ENCODE data around the gene SLC39A10.

SLC39A10 gene

DNA sequence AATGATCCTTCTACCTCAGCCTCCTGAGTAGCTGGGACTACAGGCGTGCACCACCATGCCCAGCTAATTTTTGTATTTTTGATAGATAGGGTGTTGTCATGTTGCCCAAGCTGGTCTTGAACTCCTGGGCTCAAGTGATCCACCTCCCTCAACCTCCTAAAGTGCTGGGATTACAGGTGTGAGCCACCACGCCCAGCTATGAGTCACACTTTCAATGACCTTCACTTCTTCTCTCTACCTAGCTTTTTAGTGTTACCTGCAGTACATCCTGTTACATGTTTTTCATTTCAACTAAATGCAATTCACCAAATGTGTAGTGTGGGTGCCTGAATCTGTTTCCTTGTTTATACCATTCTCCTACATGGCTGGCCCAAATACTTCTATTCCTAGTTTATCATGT lies 64.0 kb downstream of the SLC39A10 start:
- no peak for DNase-seq (ENCODE audit: low read depth in 1 of 2, low spot score in 1 of 2)

DNA sequence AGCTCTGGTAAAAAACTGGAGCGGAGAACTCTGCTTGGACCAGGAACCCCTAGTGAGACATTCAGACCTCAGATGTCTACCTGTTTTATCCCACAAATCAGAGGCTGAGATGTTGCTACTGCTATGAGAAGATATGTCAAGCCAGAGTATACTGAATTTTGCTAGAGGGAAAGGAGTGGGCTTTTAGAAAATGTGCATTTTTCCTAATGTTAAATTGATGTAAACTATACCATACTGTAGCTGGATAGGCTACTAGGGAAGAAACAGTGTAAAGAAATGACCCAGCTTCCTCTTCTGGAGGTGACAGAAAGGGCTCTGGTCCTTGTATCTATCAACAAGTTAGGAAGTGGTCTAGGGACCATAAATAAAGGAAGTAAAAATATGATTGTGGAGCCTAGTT lies 65.0 kb downstream of the SLC39A10 start:
- DNase-seq (ENCODE audit: low read depth in 1 of 2, low spot score in 1 of 2) = no peak

DNA sequence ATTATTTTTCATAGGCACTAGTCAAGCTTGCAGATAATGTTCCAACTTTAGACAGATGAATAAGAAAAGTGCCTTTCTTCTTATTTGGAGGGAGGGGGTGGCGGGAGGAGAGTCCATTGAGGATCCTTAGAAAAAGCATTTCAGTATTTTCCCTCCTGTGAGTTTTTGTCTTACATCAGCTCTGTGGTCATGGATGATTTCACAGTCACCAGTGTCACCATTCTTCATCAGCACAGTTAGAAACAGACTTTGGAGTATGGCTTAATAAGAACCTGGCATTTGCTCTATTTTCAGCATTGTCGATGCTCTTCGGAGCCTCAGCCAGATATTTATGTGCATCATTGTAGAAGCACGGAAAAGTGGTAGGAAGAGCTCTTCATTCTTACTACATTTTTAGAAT lies 70.1 kb downstream of the SLC39A10 start:
- no peak for DNase-seq (ENCODE audit: low read depth in 1 of 2, low spot score in 1 of 2)

DNA sequence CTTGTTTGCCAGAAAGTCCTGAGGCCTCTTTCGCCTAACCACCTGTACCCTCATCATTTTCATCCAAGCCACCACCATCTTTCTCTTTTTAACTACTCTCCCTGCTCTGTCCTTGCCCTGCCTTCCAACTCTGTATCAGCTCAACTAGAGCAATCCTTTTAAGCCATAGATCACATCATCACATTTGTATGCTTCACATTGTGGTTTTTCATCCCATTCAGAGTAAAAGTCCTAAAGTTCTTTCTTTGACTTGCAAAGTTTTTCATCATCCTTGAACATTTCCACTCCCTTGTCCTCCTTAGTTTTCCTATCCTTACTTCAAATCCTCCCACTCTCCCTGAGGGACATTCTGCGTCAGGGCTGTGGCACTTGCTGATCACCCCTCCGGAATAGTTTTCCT lies 73.9 kb downstream of the SLC39A10 start:
- no peak for DNase-seq (ENCODE audit: low read depth in 1 of 2, low spot score in 1 of 2)

DNA sequence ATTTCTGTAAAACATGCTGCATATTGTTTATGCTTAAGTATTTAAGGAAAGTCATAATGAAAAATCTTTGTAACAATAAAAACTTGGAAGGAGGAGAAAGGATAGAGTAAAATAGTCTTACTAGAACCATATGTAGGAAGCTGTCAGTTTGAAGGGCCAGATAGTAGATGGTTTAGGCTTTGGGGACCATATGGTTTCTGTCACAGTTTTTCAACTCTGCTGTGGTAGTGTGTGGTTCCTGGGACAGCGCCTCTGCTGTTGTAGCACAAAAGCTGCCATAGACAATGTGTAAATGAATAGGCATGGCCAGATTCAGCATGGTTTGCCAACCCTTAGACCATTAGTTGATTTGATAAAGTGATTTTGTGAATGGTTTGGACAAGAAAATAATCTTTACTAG lies 75.5 kb downstream of the SLC39A10 start:
- DNase-seq (ENCODE audit: low read depth in 1 of 2, low spot score in 1 of 2) = no peak

DNA sequence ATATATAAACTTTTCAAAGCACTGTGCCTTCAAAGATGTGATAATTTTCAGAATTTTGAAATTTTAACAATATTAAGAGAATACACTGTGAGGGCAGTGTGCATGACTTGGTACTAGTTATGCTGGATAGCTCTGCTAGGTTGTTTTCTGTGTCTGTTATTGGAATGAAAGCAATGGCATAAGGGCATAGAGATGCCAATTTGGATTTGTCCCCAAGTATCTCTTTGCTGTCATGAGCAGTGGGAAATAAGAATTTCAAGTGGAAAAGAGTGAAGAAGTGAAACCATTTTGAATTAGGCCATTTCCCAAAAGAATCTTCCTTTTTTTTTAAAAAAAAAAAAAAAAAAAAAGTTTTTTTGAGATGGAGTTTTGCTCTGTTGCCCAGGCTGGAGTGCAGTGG lies 76.8 kb downstream of the SLC39A10 start:
- no peak for DNase-seq (ENCODE audit: low read depth in 1 of 2, low spot score in 1 of 2)

DNA sequence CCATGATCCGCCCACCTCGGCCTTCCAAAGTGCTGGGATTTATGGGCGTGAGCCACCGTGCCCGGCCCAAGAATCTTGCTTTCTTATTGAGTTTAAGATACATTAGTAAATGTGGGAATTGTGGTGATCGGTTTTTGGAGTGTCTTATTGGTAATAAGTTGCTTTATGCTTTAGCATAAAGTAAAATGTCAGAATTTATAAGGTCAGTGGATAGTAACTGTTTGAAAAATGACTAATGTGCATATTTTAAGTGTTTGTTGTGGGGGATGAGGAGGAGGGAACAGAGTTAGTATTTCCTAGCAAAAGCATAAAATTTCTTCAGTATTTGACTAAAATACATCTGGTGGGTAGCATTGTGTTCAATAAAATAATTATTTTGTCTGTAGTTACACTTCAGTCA lies 77.4 kb downstream of the SLC39A10 start:
- no peak for DNase-seq (ENCODE audit: low read depth in 1 of 2, low spot score in 1 of 2)

DNA sequence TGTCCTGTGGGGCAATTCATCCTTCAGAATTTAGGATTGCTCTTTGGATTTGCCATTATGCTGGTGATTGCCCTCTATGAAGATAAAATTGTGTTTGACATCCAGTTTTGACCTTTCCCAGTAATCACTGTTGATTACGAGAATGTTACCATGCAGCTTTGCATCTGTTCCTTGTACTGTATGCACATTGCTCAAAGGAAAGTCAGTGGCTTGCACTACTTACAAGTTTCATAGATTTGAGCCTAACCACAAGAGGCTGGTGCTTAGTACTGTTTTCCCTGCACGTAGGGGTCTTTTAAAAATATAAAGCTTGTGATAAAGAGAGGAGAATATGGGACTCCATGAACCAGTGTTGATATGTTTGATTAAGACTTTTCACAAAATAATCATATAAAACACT lies 77.9 kb downstream of the SLC39A10 start:
- DNase-seq (ENCODE audit: low read depth in 1 of 2, low spot score in 1 of 2) = no peak

DNA sequence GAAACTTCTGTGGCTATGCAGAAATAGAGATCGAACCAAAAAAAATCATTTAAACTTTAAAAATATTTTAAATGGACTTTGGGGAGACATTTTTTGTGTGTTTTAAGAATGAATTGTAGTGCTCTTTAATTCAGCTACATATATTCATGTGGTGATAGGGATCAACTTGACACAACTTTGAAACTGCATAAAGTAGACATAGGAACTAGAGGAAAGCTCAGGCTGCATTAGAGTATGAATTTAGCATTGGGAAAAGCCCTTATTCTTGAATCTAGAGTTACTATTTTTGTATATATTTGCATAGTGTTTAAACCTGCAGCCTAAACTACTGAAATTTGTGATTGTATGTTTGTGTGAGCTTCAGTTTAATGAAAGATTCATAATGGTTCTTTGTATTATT lies 78.3 kb downstream of the SLC39A10 start:
- no peak for DNase-seq (ENCODE audit: low read depth in 1 of 2, low spot score in 1 of 2)

DNA sequence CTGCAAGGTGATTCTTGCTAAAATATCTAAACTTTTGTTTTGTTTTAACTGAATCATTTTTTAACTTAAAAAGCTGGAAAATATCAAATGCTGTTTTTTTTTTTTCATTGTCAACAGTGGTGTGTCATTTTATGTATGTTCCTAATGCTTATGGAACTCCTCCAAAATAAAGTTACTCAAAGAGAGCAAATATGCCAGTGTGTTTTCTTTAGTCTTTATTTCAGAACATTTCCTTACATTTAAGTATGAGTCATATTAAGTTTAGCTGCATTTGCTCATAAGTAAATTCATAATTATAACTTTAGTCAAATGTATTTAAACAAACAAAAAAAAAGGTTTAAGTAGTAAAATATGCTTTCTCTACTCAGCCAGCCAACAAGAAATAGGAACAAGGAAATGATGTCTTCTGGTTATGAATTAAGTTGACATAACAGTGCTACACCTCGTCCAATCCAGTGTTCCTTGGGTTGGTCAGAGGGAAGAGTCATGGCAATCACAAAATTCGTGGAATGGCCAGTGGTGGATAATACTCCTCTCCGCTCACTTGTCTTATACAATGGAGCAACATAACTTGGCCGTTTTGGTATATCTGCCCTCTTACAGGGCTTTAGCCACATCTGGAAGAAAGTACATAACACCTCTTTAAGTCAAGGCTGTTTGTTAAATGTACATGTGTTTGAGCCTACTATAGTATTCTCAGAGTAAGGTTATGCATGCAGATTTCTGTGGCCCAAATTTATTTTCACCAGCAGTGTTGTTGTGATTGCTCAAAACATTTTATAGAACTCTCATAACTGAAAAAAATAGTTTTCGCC lies 80.7 kb downstream of the SLC39A10 start:
- DNase-seq (ENCODE audit: low read depth in 1 of 2, low spot score in 1 of 2) = no peak

DNA sequence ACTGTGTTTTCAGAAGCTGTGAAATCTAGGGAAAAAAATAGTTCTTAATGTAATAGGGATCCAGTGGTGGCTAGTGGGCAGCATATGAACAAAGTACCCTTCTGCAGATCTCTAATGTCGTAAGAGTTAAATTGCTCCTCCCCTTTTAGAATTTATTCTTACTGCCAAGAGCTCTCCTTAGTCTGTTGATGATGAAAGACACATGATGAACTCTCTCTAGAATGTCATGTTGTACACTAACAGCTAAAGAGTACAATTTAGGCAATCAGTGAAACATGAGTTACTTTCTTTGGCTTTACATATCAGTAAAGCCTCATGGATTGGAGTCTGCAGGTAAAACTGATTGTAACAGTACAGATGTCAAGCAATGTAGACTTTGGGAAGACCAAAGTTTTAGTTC lies 84.2 kb downstream of the SLC39A10 start:
- no peak for DNase-seq (ENCODE audit: low read depth in 1 of 2, low spot score in 1 of 2)

DNA sequence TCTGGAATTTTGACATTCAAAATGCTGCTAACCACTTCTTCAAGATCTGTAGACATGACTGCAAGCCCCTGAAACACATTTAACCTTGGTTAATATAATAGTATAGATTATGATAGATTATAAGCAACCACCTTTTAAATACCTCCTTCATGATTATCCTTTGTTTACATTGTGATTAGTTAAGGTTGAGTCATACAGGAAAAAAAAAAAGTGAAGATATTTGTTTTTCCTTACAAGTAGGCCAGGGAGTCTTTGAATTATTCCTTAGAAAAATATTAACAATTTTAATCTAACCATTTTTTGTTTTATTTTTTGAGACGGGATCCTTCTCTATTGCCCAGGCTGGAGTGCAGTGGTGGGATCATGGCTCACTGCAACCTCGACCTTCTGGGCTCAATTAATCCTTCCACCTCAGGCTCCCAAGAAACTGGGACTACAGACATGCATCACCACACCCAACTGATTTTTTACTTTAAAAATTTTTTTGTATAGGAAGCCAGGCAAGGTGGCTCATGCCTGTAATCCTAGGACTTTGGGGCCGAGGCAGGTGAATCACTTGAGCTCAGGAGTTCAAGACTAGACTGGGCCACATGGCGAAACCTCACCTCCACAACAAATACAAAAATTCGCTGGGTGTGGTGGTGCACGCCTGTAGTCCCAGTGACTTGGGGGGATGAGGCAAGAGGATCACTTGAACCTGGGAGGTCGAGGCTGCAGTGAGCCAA lies 99.4 kb downstream of the SLC39A10 start:
- DNase-seq (ENCODE audit: low read depth in 1 of 2, low spot score in 1 of 2) = no peak

DNA sequence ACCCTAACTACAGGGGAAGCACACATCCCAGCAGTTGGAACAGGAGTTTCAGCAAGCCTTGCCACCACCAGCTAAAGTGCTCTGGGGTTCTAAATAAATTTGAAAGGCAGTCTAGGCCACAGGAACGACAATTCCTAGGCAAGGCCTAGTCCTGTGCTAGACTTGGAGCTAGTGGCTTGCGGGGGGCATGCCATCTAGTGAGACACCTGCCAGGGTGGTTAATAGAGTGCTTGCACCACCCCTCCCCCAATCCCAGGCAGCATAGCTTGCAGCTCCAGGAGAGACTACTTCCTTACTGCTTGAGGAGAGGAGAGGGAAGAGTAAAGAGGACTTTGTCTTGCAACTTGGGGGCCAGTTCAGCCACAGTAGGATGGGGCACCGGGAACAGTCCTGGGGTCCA lies 101.8 kb downstream of the SLC39A10 start:
- no peak for DNase-seq (ENCODE audit: low read depth in 1 of 2, low spot score in 1 of 2)

DNA sequence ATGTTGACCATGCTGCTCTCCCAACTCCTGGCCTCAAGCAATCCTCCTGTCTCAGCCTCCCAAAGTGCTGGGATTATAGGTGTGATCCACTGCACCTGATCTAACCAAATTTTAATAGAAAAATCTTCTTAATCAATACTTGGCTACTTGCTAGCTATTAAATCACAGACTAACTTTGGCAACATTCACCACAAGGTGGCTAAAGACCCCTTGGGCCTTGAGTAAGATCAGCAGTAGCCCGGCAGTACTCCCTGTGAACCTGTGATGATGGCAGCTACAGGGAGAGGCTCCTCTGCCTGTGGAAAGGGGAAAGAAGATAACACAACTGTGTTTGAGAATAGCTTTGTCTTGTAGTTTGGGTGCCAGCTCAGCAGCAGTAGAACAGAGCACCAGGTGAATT lies 102.9 kb downstream of the SLC39A10 start:
- DNase-seq (ENCODE audit: low read depth in 1 of 2, low spot score in 1 of 2) = no peak

DNA sequence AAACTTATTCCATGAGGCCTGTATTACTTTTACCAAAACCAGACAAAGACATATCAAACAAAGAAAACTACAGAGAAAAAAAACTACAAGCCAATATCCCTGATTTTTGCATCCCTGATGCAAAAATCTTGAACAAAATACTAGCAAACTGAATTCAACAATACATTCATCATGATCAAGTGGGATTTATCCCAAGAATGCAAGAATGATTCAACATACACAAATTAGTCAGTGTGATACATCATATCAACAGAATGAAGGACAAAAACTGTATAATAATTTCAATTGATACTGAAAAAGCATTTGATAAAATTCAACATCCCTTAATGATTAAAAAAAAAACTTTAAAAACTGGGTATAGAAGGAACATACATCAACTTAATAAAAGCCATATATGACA lies 106.8 kb downstream of the SLC39A10 start:
- DNase-seq (ENCODE audit: low read depth in 1 of 2, low spot score in 1 of 2) = no peak

DNA sequence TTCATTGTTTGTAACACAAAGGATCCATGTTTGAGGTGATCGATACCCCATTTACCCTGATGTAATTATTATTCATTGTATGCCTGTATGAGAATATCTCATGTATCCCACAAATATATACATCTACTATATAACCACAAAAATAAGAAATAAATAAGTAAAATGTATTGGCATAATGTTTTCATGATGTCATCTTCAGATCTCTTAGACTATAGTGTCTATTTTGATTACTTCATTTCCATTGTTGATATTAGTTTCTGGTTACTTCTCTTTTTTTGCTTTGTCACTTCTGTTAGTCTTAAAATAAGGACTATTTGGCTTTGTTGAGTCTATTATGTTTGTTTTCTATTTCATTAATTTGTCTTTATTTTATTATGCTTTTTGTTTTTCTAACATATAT lies 109.7 kb downstream of the SLC39A10 start:
- DNase-seq (ENCODE audit: low read depth in 1 of 2, low spot score in 1 of 2) = no peak

DNA sequence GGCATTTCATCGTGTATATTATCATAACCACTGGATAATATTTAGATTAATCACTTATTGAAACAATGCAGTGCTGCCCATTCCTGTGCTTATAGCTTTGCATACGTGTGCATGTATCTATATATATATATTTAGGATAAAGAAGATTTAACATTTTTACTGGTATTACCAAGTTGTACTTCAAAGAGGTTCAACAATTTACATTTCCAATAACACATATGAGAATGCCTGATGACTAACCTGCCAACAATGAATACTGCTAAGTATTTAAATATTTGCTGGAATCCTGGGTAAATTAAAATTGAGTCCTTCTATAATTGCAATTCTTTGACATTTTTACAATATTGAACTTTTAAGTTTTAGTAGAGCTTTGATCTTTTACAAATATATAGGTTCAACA lies 111.4 kb downstream of the SLC39A10 start:
- no peak for DNase-seq (ENCODE audit: low read depth in 1 of 2, low spot score in 1 of 2)

DNA sequence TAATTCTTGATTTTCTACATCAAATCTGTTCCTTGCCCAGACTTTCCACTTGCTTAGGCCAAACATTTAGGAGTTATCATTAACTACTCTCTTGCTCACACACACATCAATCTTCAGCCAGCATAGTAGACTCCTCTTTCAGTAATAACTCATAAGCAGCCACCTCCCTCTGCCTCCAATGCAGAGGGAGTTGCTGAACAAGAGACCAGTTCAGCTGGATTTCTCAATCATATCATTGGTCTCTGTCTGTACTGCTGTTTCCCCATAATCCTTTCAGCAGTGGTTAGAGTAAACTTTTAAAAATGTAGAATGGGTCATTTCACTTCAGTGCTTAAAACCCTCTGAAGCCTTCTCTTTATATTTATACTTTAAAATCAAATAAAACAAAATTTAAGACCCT lies 112.9 kb downstream of the SLC39A10 start:
- DNase-seq (ENCODE audit: low read depth in 1 of 2, low spot score in 1 of 2) = no peak

DNA sequence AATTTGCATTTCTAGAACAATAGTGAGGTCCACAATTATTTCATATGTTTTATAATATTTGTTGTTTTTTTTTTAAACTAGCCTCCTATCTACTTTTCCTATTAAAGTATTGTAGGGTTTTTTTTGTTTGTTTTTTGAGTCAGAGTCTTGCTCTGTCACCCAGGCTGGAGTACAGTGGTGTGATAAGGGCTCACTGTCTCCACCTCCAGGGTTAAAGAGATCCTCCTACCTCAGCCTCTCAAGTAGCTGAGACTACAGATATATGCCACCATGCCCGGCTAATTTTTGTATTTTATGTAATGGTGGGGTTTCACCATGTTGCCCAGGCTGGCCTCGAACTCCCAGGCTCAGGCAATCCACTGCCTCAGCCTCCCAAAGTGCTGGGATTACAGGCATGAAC lies 122.5 kb downstream of the SLC39A10 start:
- no peak for DNase-seq (ENCODE audit: low read depth in 1 of 2, low spot score in 1 of 2)

DNA sequence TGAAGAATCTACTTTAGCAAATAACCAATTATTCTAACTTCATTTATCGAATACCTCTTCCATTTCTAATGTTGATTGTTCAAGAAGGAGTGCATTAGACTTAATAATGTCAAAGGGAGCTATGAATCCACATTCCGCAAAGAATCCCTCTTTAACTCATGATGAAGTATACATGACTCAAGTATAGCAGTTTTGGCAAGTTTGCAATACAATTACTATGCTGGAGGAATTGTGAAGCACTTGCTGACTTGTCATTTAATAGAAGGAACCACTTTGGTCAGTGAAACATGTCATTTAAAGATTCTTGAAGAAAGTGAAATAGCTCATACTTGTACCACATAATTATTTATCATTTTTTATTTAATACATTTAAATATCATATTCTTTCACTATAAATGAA lies 125.1 kb downstream of the SLC39A10 start:
- no peak for DNase-seq (ENCODE audit: low read depth in 1 of 2, low spot score in 1 of 2)

All from stimulated activated CD4-positive, alpha-beta T cell treated with anti-CD3 and anti-CD28 coated beads, Interleukin-15, amount 100 ng/mL, for 1 hour (primary cell).